Neuronal stem cell (in vitro differentiated cells): ENCODE measurements around the gene USP38.
"Not testable (repeated sequence)": the region's sequence is repeated elsewhere in the genome, so short reads cannot be mapped to it uniquely, and the experiment has no call there.

Experiments
- DNase-seq: peaks from one replicate; pipeline ENCODE4 v3.0.0-alpha.2; 2013; ENCODE audit warnings: low spot score
- H2AFZ ChIP-seq: one replicate; pipeline ENCODE4 v1.6.1; 2013; ENCODE audit warnings: mild to moderate bottlenecking, low read length, inconsistent platforms
- H2AK5ac ChIP-seq: 2 replicates; pipeline ENCODE4 v1.6.1; 2013; ENCODE audit warnings: low read depth, mild to moderate bottlenecking, inconsistent platforms, low read length, moderate library complexity, mixed read lengths
- H2BK120ac ChIP-seq: 2 replicates; pipeline ENCODE4 v1.6.1; 2013; ENCODE audit warnings: low read depth, mild to moderate bottlenecking, inconsistent platforms, low read length, moderate library complexity, mixed read lengths
- H2BK12ac ChIP-seq: one replicate; pipeline ENCODE4 v1.6.1; 2013; ENCODE audit warnings: low read length, inconsistent platforms
- H2BK15ac ChIP-seq: 2 replicates; pipeline ENCODE4 v1.6.1; 2013; ENCODE audit warnings: mild to moderate bottlenecking, low read length, inconsistent platforms, mixed read lengths
- H2BK5ac ChIP-seq: one replicate; pipeline ENCODE4 v1.6.1; 2013; ENCODE audit warnings: inconsistent platforms, mild to moderate bottlenecking, low read length, moderate library complexity
- H3K14ac ChIP-seq: one replicate; pipeline ENCODE4 v1.6.1; 2013; ENCODE audit warnings: low read length, inconsistent platforms
- H3K18ac ChIP-seq: 2 replicates; pipeline ENCODE4 v1.6.1; 2013; ENCODE audit warnings: low read length, inconsistent platforms
- H3K23ac ChIP-seq: 2 replicates; pipeline ENCODE4 v1.6.1; 2013; ENCODE audit warnings: low read depth, mild to moderate bottlenecking, mixed read lengths, low read length, inconsistent platforms; ENCODE audit not compliant: poor library complexity
- H3K27ac ChIP-seq: replicated peaks from 3 replicates; pipeline ENCODE4 v1.5.1; 2013; ENCODE audit warnings: low read length, inconsistent platforms
- H3K27me3 ChIP-seq, 3 experiments: 2 replicates each; pipeline ENCODE4 v1.6.1; 2013; ENCODE audit warnings: low read length in 3 of 3, mild to moderate bottlenecking in 2 of 3, inconsistent platforms in 1 of 3, low read depth in 1 of 3, mixed read lengths in 1 of 3, moderate library complexity in 1 of 3; ENCODE audit not compliant: control insufficient read depth in 3 of 3, insufficient read depth in 3 of 3
- H3K36me3 ChIP-seq, 2 donors: replicated peaks in 1 of 2; 2 replicates each; pipeline ENCODE4 v1.6.1; 2013; ENCODE audit warnings: low read length in 2 of 2; ENCODE audit not compliant: control insufficient read depth in 2 of 2, insufficient read depth in 2 of 2
- H3K4ac ChIP-seq: 2 replicates; pipeline ENCODE4 v1.6.1; 2013; ENCODE audit warnings: inconsistent platforms, mild to moderate bottlenecking, low read length, moderate library complexity
- H3K4me1 ChIP-seq, 2 donors: 1 replicate in 1 of 2; 2 replicates in 1 of 2; pipeline ENCODE4 v1.6.1; 2013; ENCODE audit warnings: low read length in 2 of 2, low read depth in 1 of 2; ENCODE audit not compliant: control insufficient read depth in 2 of 2, insufficient read depth in 1 of 2
- H3K4me2 ChIP-seq: one replicate; pipeline ENCODE4 v1.6.1; 2013; ENCODE audit warnings: mild to moderate bottlenecking, low read length, inconsistent platforms; ENCODE audit not compliant: insufficient read depth, poor library complexity, severe bottlenecking
- H3K4me3 ChIP-seq, 2 donors: 2 replicates each; pipeline ENCODE4 v1.5.1; 2013; ENCODE audit warnings: low read length in 2 of 2, mild to moderate bottlenecking in 2 of 2, inconsistent platforms in 1 of 2, moderate library complexity in 1 of 2
- H3K79me1 ChIP-seq: one replicate; pipeline ENCODE4 v1.6.1; 2013; ENCODE audit warnings: low read depth, mild to moderate bottlenecking, inconsistent platforms, low read length, moderate library complexity
- H3K9ac ChIP-seq: one replicate; pipeline ENCODE4 v1.6.1; 2013; ENCODE audit warnings: mild to moderate bottlenecking, low read depth, low read length, inconsistent platforms; ENCODE audit not compliant: poor library complexity
- H3K9me3 ChIP-seq, 2 donors: replicated peaks in 1 of 2; 2 replicates each; pipeline versions ENCODE3 to v1.6.1; 2013; ENCODE audit warnings: low read length in 2 of 2, mild to moderate bottlenecking in 2 of 2, inconsistent platforms in 1 of 2, low read depth in 1 of 2, mixed read lengths in 1 of 2, moderate library complexity in 1 of 2; ENCODE audit not compliant: control insufficient read depth in 2 of 2, insufficient read depth in 1 of 2
- H4K8ac ChIP-seq: one replicate; pipeline ENCODE4 v1.6.1; 2013; ENCODE audit warnings: low read depth, mild to moderate bottlenecking, inconsistent platforms, low read length, moderate library complexity
- H4K91ac ChIP-seq: one replicate; pipeline ENCODE4 v1.6.1; 2013; ENCODE audit warnings: low read length, low read depth, mild to moderate bottlenecking, inconsistent platforms; ENCODE audit not compliant: poor library complexity
- WGBS, 2 donors: extraction: QIAGEN DNeasy Blood & Tissue Kit; methylation state at CpG; one replicate each; pipeline ENCODE4 v1.1.7; 2013; ENCODE audit warnings: missing lambda C conversion rate in 2 of 2, mixed read lengths in 1 of 2; ENCODE audit not compliant: insufficient read length in 2 of 2, insufficient replicate concordance in 1 of 2; ENCODE audit errors: extremely low coverage in 2 of 2; 5-methylcytosine and 5-hydroxymethylcytosine counted together

USP38 gene

GRCh38 chr4:143262838-143263237, 78.1 kb downstream of the USP38 start:
- Histone ChIP-seq H3K9me3 (peaks cover 2% of the 10 kb centered on the region in 2 donors), H3K4me2 (no peak overlapping the region), H3K4me3 (no peak overlapping the region), H3K23ac (no peak overlapping the region), H3K14ac (no peak overlapping the region), H3K18ac (no peak overlapping the region), H3K4ac (no peak overlapping the region), H2BK15ac (no peak overlapping the region), H4K91ac (no peak overlapping the region), H3K79me1 (peaks cover 2% of the 10 kb centered on the region), H3K36me3 (no peaks in the 10 kb centered on the region), H2BK12ac (no peak overlapping the region), H2AFZ (no peak overlapping the region), H2AK5ac (no peak overlapping the region), H3K27me3 (no peaks in the 10 kb centered on the region), H2BK5ac (no peak overlapping the region), H3K9ac (no peak overlapping the region), H3K27ac (no peak overlapping the region), H2BK120ac (no peak overlapping the region), H3K4me1 (no peaks in the 10 kb centered on the region), H4K8ac (no peak overlapping the region)
- no peak for DNase-seq
- WGBS, 2 donors, result no CpG with 5 or more reads among the region's 1 CpG

GRCh38 chr4:143267690-143268089, 83.0 kb downstream of the USP38 start:
- not testable (repeated sequence) for H3K4me1 ChIP-seq, H4K8ac ChIP-seq, H3K23ac ChIP-seq, H2BK15ac ChIP-seq, DNase-seq, H2BK120ac ChIP-seq, H3K4me3 ChIP-seq, H2AFZ ChIP-seq, H3K27ac ChIP-seq, H2BK5ac ChIP-seq, H3K27me3 ChIP-seq, H3K4me2 ChIP-seq, H3K14ac ChIP-seq, H3K18ac ChIP-seq, H3K4ac ChIP-seq, H3K9ac ChIP-seq, H2AK5ac ChIP-seq, H3K79me1 ChIP-seq, H3K9me3 ChIP-seq, H3K36me3 ChIP-seq, H2BK12ac ChIP-seq, H4K91ac ChIP-seq
- WGBS, 2 donors, result no CpG with 5 or more reads among the region's 2 CpGs

- no peaks in the 10 kb centered on the region for H3K36me3 ChIP-seq
- H2AK5ac ChIP-seq, result no peak overlapping the region
- no peak for DNase-seq
- H4K91ac ChIP-seq, result no peak overlapping the region
- no peak overlapping the region for H3K4ac ChIP-seq
- H3K79me1 ChIP-seq, result peaks cover 2% of the 10 kb centered on the region
- H3K4me1 ChIP-seq, result no peaks in the 10 kb centered on the region
- H3K27me3 ChIP-seq, result no peaks in the 10 kb centered on the region
- H3K9ac ChIP-seq, result no peak overlapping the region
- no peak overlapping the region for H2BK15ac ChIP-seq
- H2AFZ ChIP-seq, result no peak overlapping the region
- H2BK12ac ChIP-seq, result no peak overlapping the region
- no peak overlapping the region for H3K4me2 ChIP-seq
- H3K4me3 ChIP-seq, result no peak overlapping the region
- H2BK120ac ChIP-seq, result no peak overlapping the region
- no peak overlapping the region for H4K8ac ChIP-seq
- no peak overlapping the region for H3K14ac ChIP-seq
- no CpG with 5 or more reads among the region's 2 CpGs for WGBS, 2 donors
- H3K23ac ChIP-seq, result no peak overlapping the region
- peaks cover 2 to 3% of the 10 kb centered on the region in 2 donors for H3K9me3 ChIP-seq
- H3K18ac ChIP-seq, result no peak overlapping the region
- no peak overlapping the region for H2BK5ac ChIP-seq
- H3K27ac ChIP-seq, result no peak overlapping the region
Measured at GRCh38 chr4:143270256-143270838, 85.6 kb downstream of the USP38 start.
